Thyroid gland (tissue), 4 donors: ENCODE measurements around the gene SNX9. TPM values are rescaled to one million over a fixed set of nuclear protein-coding genes. Genes with fewer than 3 reads are reported as not detected.
"Not testable (repeated sequence)": the region's sequence is repeated elsewhere in the genome, so short reads cannot be mapped to it uniquely, and the experiment has no call there.

Experiments
- DNase-seq, 2 donors: peaks; one replicate each; pipeline ENCODE4 v3.0.0-alpha.2; 2019
- H3K27ac ChIP-seq, 3 donors: fragments of 200-600 bp; sonication (generic); 1 replicate in 2 of 3; 2 replicates in 1 of 3; pipeline ENCODE4 v1.5.1; 2016 to 2019; ENCODE audit warnings: mild to moderate bottlenecking in 1 of 3, moderate library complexity in 1 of 3
- H3K27me3 ChIP-seq: fragments of 200-600 bp; sonication (generic); one replicate; pipeline ENCODE4 v1.5.1; 2019
- H3K36me3 ChIP-seq, 2 donors: fragments of 200-600 bp; sonication (generic); one replicate each; pipeline ENCODE4 v1.5.1; 2016 to 2019
- H3K4me1 ChIP-seq, 2 donors: fragments of 200-600 bp; sonication (generic); one replicate each; pipeline ENCODE4 v1.5.1; 2017 to 2019
- H3K4me3 ChIP-seq, 3 donors: fragments of 200-600 bp; sonication (generic); replicated peaks in 1 of 3; 1 replicate in 2 of 3; 2 replicates in 1 of 3; pipeline ENCODE4 v1.5.1; 2016; ENCODE audit warnings: mild to moderate bottlenecking in 1 of 3
- H3K9me3 ChIP-seq: fragments of 200-600 bp; sonication (generic); one replicate; pipeline ENCODE4 v1.5.1; 2017
- CTCF ChIP-seq, 6 experiments: fragments of 200-600 bp in 3 of 6; fragments of 450-650 bp in 3 of 6; sonication (generic) in 3 of 6; IDR thresholded peaks; one replicate each; pipeline ENCODE4 v1.5.1; 2016 to 2019; ENCODE audit warnings: antibody characterized with exemption in 6 of 6, mild to moderate bottlenecking in 2 of 6, inconsistent platforms in 1 of 6, moderate library complexity in 1 of 6
- POLR2A ChIP-seq, 2 donors: fragments of 450-650 bp; IDR thresholded peaks; one replicate each; pipeline ENCODE4 v1.6.1; 2017; ENCODE audit warnings: antibody characterized with exemption in 2 of 2, mild to moderate bottlenecking in 2 of 2, moderate library complexity in 1 of 2
- WGBS, 2 donors: methylation state at CpG; one replicate each; pipeline ENCODE4 v1.1.5; 2017; 5-methylcytosine and 5-hydroxymethylcytosine counted together
- intact Hi-C: fragments of 100-400 bp; cut with DNase I; formaldehyde crosslinking; loops from one replicate; pipeline ENCODE4 v1.15.1; 2023
- total RNA-seq, 4 donors: library from RNA; depleted of rRNA; stranded (reverse); fragments of >200 nt; gene quantifications; one replicate each; pipeline ENCODE4 v1.2.3, GENCODE V29; 2016

The SNX9 gene
- total RNA-seq, 4 donors from 2014 or later: 44.6 to 73.1 (median 47.2) TPM

GRCh38 chr6:157964100-157964499, 141.1 kb downstream of the SNX9 start:
- 83 to 86% methylated on average over 3 of the region's 3 CpGs for WGBS, 2 donors
- Histone ChIP-seq H3K27ac (no peak overlapping the region), H3K4me1 (peaks cover 0 to 13% of the 10 kb centered on the region in 2 donors), H3K36me3 (no peaks in the 10 kb centered on the region), H3K4me3 (no peak overlapping the region), H3K9me3 (no peaks in the 10 kb centered on the region), H3K27me3 (no peaks in the 10 kb centered on the region)
- TF ChIP-seq POLR2A (IDR thresholded peaks at IDR 0.05): no peak
- TF ChIP-seq CTCF (IDR thresholded peaks at IDR 0.05): no peak
- no peak for DNase-seq
- intact Hi-C loops: no loop called here

GRCh38 chr6:157965387-157965786, 142.3 kb downstream of the SNX9 start:
- no peak overlapping the region for H3K4me3 ChIP-seq
- TF ChIP-seq CTCF (IDR thresholded peaks at IDR 0.05) (no peak), POLR2A (IDR thresholded peaks at IDR 0.05) (no peak)
- intact Hi-C loops: no loop called here
- H3K9me3 ChIP-seq: no peaks in the 10 kb centered on the region
- no peaks in the 10 kb centered on the region for H3K36me3 ChIP-seq
- H3K27ac ChIP-seq: no peak overlapping the region
- WGBS, 2 donors: 96 to 97% methylated on average over 3 of the region's 3 CpGs
- H3K4me1 ChIP-seq: peaks cover 6 to 18% of the 10 kb centered on the region in 2 donors
- DNase-seq: no peak
- no peaks in the 10 kb centered on the region for H3K27me3 ChIP-seq

GRCh38 chr6:157966589-157966977, 143.5 kb downstream of the SNX9 start:
- DNase-seq: no peak
- H3K27ac ChIP-seq: no peak overlapping the region

GRCh38 chr6:157967020-157967419, 144.0 kb downstream of the SNX9 start:
- Histone ChIP-seq H3K4me3 (no peak overlapping the region), H3K27ac (no peak overlapping the region)
- WGBS, 2 donors: 60 to 61% methylated on average over 2 to 5 of the region's 6 CpGs

More at GRCh38 chr6:157966589-157966977, 143.5 kb downstream of the SNX9 start:
- Histone ChIP-seq H3K36me3 (no peaks in the 10 kb centered on the region), H3K27me3 (no peaks in the 10 kb centered on the region), H3K4me1 (peaks cover 6 to 18% of the 10 kb centered on the region in 2 donors), H3K4me3 (no peak overlapping the region), H3K9me3 (no peaks in the 10 kb centered on the region)
- WGBS, 2 donors: 90 to 91% methylated on average over 8 of the region's 8 CpGs
- TF ChIP-seq POLR2A (IDR thresholded peaks at IDR 0.05): no peak
- no peak for TF ChIP-seq CTCF (IDR thresholded peaks at IDR 0.05)
- intact Hi-C loops: no loop called here

GRCh38 chr6:157967486-157967885, 144.4 kb downstream of the SNX9 start:
- 80% methylated on average over 8 of the region's 8 CpGs for WGBS, 2 donors
- H3K27ac ChIP-seq: no peak overlapping the region
- no peaks in the 10 kb centered on the region for H3K9me3 ChIP-seq

More at GRCh38 chr6:157967020-157967419, 144.0 kb downstream of the SNX9 start:
- H3K9me3 ChIP-seq: no peaks in the 10 kb centered on the region
- TF ChIP-seq CTCF (IDR thresholded peaks at IDR 0.05) (no peak), POLR2A (IDR thresholded peaks at IDR 0.05) (no peak)
- intact Hi-C loops: no loop called here
- H3K4me1 ChIP-seq: peaks cover 6 to 18% of the 10 kb centered on the region in 2 donors
- H3K27me3 ChIP-seq: no peaks in the 10 kb centered on the region
- DNase-seq: no peak
- no peaks in the 10 kb centered on the region for H3K36me3 ChIP-seq

GRCh38 chr6:157972177-157972576, 149.1 kb downstream of the SNX9 start:
- H3K4me1 ChIP-seq, H3K4me3 ChIP-seq, H3K9me3 ChIP-seq, H3K36me3 ChIP-seq, intact Hi-C loops, DNase-seq, H3K27me3 ChIP-seq, H3K27ac ChIP-seq: not testable (repeated sequence)
- WGBS, 2 donors: 74 to 81% methylated on average over 3 of the region's 3 CpGs

More at GRCh38 chr6:157967486-157967885, 144.4 kb downstream of the SNX9 start:
- no peaks in the 10 kb centered on the region for H3K36me3 ChIP-seq
- DNase-seq: no peak
- TF ChIP-seq CTCF (IDR thresholded peaks at IDR 0.05): no peak
- TF ChIP-seq POLR2A (IDR thresholded peaks at IDR 0.05): no peak
- intact Hi-C loops: no loop called here
- no peaks in the 10 kb centered on the region for H3K27me3 ChIP-seq
- peaks cover 6 to 16% of the 10 kb centered on the region in 2 donors for H3K4me1 ChIP-seq
- no peak overlapping the region for H3K4me3 ChIP-seq
